ENCODE measurements around the gene SNRPE. TPM values are rescaled to one million over a fixed set of nuclear protein-coding genes. Genes with fewer than 3 reads are reported as not detected.

The SNRPE gene
- total and polyA plus RNA-seq, 4 donors: 49.3 to 141 (median 116) TPM

GRCh38 chr1:203901581-203901980, 40.2 kb downstream of the SNRPE start:
- Histone ChIP-seq H3K4me1 (ENCODE audit: control insufficient read depth, insufficient read depth, low read length) (no peaks in the 10 kb centered on the region), H3K9me3 (ENCODE audit: control insufficient read depth, insufficient read depth, low read length) (no peaks in the 10 kb centered on the region), H3K27ac (ENCODE audit: low read depth, low read length) (no peak overlapping the region), H3K36me3 (ENCODE audit: control insufficient read depth, insufficient read depth, low read length) (no peaks in the 10 kb centered on the region), H3K4me3 (ENCODE audit: low read depth, low read length) (no peak overlapping the region), H3K27me3 (ENCODE audit: control insufficient read depth, insufficient read depth, low read length) (no peaks in the 10 kb centered on the region)
- WGBS (ENCODE audit: insufficient coverage): 97% methylated on average over 10 of the region's 12 CpGs
- DNase-seq (ENCODE audit: low read depth in 4 of 6, low spot score in 6 of 6): no peak

DNA sequence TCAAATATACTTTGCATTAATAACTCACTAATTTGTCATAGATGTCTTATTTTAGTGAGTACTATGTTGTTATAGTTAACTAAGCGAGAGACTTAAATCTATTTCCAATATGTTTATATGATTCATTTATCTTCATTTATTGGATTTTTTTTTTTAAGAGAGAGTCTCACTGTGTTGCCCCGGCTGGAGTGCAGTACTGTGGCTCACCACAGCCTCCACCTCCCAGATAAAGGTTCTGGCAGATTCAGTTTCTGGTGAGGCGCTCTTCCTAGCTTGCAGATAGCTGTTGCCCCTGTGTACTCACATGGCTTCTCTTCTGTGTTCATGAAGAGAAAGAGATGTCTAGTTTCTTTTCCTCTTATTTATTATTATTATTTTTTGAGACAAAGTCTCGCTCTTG, 43.9 kb downstream of the SNRPE start:
- DNase-seq (ENCODE audit: low read depth in 4 of 6, low spot score in 6 of 6): no peak
- Histone ChIP-seq H3K4me3 (ENCODE audit: low read depth, low read length) (no peak overlapping the region), H3K27ac (ENCODE audit: low read depth, low read length) (no peak overlapping the region), H3K36me3 (ENCODE audit: control insufficient read depth, insufficient read depth, low read length) (no peaks in the 10 kb centered on the region), H3K9me3 (ENCODE audit: control insufficient read depth, insufficient read depth, low read length) (no peaks in the 10 kb centered on the region), H3K27me3 (ENCODE audit: control insufficient read depth, insufficient read depth, low read length) (no peaks in the 10 kb centered on the region), H3K4me1 (ENCODE audit: control insufficient read depth, insufficient read depth, low read length) (no peaks in the 10 kb centered on the region)
- no CpG with 5 or more reads among the region's 4 CpGs for WGBS (ENCODE audit: insufficient coverage)

GRCh38 chr1:203906932-203907331, 45.5 kb downstream of the SNRPE start:
- no peak overlapping the region for H3K4me3 ChIP-seq (ENCODE audit: low read depth, low read length)
- no peaks in the 10 kb centered on the region for H3K9me3 ChIP-seq (ENCODE audit: control insufficient read depth, insufficient read depth, low read length)
- H3K4me1 ChIP-seq (ENCODE audit: control insufficient read depth, insufficient read depth, low read length): no peaks in the 10 kb centered on the region
- WGBS (ENCODE audit: insufficient coverage): no CpG with 5 or more reads among the region's 2 CpGs
- DNase-seq (ENCODE audit: low read depth in 4 of 6, low spot score in 6 of 6): no peak
- H3K27me3 ChIP-seq (ENCODE audit: control insufficient read depth, insufficient read depth, low read length): no peaks in the 10 kb centered on the region
- no peaks in the 10 kb centered on the region for H3K36me3 ChIP-seq (ENCODE audit: control insufficient read depth, insufficient read depth, low read length)
- no peak overlapping the region for H3K27ac ChIP-seq (ENCODE audit: low read depth, low read length)

DNA sequence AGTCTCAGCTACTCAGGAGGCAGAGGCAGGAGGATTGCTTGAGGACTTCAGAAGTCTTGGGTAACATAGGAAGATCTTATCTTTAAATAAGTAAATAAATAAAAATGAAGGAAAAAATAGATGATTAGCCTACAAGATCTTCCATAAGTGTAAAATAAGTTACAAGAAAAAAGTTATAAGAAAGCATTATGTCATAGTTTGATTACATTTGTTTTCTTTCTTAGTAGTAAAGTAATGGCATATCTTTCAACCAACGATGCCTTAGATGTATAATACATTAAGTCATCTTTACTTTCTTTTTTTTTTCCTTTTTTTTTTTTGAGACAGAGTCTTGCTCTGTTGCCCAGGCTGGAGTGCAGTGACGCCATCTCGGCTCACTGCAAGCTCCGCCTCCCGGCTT, 46.5 kb downstream of the SNRPE start:
- H3K27me3 ChIP-seq (ENCODE audit: control insufficient read depth, insufficient read depth, low read length): no peaks in the 10 kb centered on the region
- WGBS (ENCODE audit: insufficient coverage): 96% methylated on average over 4 of the region's 5 CpGs

GRCh38 chr1:203911806-203912205, 50.4 kb downstream of the SNRPE start:
- DNase-seq (ENCODE audit: low read depth in 4 of 6, low spot score in 6 of 6): no peak
- Histone ChIP-seq H3K27me3 (ENCODE audit: control insufficient read depth, insufficient read depth, low read length) (no peaks in the 10 kb centered on the region), H3K36me3 (ENCODE audit: control insufficient read depth, insufficient read depth, low read length) (no peaks in the 10 kb centered on the region), H3K27ac (ENCODE audit: low read depth, low read length) (no peak overlapping the region), H3K9me3 (ENCODE audit: control insufficient read depth, insufficient read depth, low read length) (no peaks in the 10 kb centered on the region), H3K4me1 (ENCODE audit: control insufficient read depth, insufficient read depth, low read length) (no peaks in the 10 kb centered on the region), H3K4me3 (ENCODE audit: low read depth, low read length) (no peak overlapping the region)
- 80% methylated on average over 1 of the region's 5 CpGs for WGBS (ENCODE audit: insufficient coverage)

More for the DNA sequence above, 46.5 kb downstream of the SNRPE start:
- no peaks in the 10 kb centered on the region for H3K4me1 ChIP-seq (ENCODE audit: control insufficient read depth, insufficient read depth, low read length)
- no peak overlapping the region for H3K27ac ChIP-seq (ENCODE audit: low read depth, low read length)
- H3K4me3 ChIP-seq (ENCODE audit: low read depth, low read length): no peak overlapping the region
- no peaks in the 10 kb centered on the region for H3K36me3 ChIP-seq (ENCODE audit: control insufficient read depth, insufficient read depth, low read length)
- no peaks in the 10 kb centered on the region for H3K9me3 ChIP-seq (ENCODE audit: control insufficient read depth, insufficient read depth, low read length)
- no peak for DNase-seq (ENCODE audit: low read depth in 4 of 6, low spot score in 6 of 6)

- no CpG with 5 or more reads among the region's 3 CpGs for WGBS (ENCODE audit: insufficient coverage)
- peak in 1 of 6 donors; percentile 17 for DNase-seq (ENCODE audit: low read depth in 4 of 6, low spot score in 6 of 6)
These were observed 51.7 kb downstream of the SNRPE start for GRCh38 chr1:203913073-203913521.

DNA sequence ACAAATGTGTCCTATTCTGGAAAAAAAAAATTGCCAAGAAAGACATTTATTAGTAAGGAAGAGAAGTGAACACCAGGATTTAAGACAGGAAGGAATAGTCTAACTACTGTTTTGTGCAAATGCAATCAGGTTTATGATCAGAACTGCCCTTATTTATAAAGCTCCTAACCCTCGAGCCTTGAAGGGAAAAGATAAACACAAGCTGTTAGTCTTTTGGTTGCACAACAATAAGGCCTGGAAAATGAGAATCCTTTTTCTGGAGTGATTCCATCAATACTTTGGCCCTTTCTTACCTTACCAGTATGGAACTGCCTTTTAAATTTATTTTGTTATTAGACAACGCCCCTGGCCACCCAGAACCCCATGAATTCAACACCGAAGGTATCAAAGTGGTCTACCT, 52.9 kb downstream of the SNRPE start:
- WGBS (ENCODE audit: insufficient coverage): no CpG with 5 or more reads among the region's 3 CpGs
- Histone ChIP-seq H3K36me3 (ENCODE audit: control insufficient read depth, insufficient read depth, low read length) (no peaks in the 10 kb centered on the region), H3K27ac (ENCODE audit: low read depth, low read length) (no peak overlapping the region), H3K27me3 (ENCODE audit: control insufficient read depth, insufficient read depth, low read length) (no peaks in the 10 kb centered on the region), H3K4me3 (ENCODE audit: low read depth, low read length) (no peak overlapping the region), H3K9me3 (ENCODE audit: control insufficient read depth, insufficient read depth, low read length) (no peaks in the 10 kb centered on the region), H3K4me1 (ENCODE audit: control insufficient read depth, insufficient read depth, low read length) (no peaks in the 10 kb centered on the region)
- no peak for DNase-seq (ENCODE audit: low read depth in 4 of 6, low spot score in 6 of 6)

More at GRCh38 chr1:203913073-203913521, 51.7 kb downstream of the SNRPE start:
- Histone ChIP-seq H3K9me3 (ENCODE audit: control insufficient read depth, insufficient read depth, low read length) (no peaks in the 10 kb centered on the region), H3K27me3 (ENCODE audit: control insufficient read depth, insufficient read depth, low read length) (no peaks in the 10 kb centered on the region), H3K4me3 (ENCODE audit: low read depth, low read length) (no peak overlapping the region), H3K27ac (ENCODE audit: low read depth, low read length) (no peak overlapping the region), H3K4me1 (ENCODE audit: control insufficient read depth, insufficient read depth, low read length) (no peaks in the 10 kb centered on the region), H3K36me3 (ENCODE audit: control insufficient read depth, insufficient read depth, low read length) (no peaks in the 10 kb centered on the region)

DNA sequence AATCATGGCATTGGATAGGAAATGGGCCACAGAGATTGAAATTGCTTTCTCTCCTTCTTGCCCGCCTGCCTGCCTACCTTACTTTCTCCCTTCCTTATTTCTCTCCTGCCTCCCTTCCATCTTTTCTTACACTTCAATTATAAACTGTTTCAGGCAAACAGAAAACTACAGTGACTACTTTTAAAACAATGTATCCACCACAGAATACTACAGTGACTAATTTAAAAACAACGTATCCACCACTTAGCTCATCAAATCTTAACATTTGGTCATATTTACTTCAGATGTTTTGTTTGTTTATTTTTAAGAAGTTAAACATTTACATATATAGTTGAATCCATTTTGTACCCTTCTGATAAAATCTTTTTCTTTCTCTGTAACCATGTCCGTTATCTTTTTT, 54.4 kb downstream of the SNRPE start:
- H3K27ac ChIP-seq (ENCODE audit: low read depth, low read length): no peak overlapping the region
- 100% methylated on average over 1 of the region's 3 CpGs for WGBS (ENCODE audit: insufficient coverage)
- H3K4me1 ChIP-seq (ENCODE audit: control insufficient read depth, insufficient read depth, low read length): no peaks in the 10 kb centered on the region
- no peak overlapping the region for H3K4me3 ChIP-seq (ENCODE audit: low read depth, low read length)
- no peaks in the 10 kb centered on the region for H3K27me3 ChIP-seq (ENCODE audit: control insufficient read depth, insufficient read depth, low read length)
- no peaks in the 10 kb centered on the region for H3K36me3 ChIP-seq (ENCODE audit: control insufficient read depth, insufficient read depth, low read length)
- H3K9me3 ChIP-seq (ENCODE audit: control insufficient read depth, insufficient read depth, low read length): no peaks in the 10 kb centered on the region
- no peak for DNase-seq (ENCODE audit: low read depth in 4 of 6, low spot score in 6 of 6)

GRCh38 chr1:203916756-203917155, 55.4 kb downstream of the SNRPE start:
- H3K36me3 ChIP-seq (ENCODE audit: control insufficient read depth, insufficient read depth, low read length): no peaks in the 10 kb centered on the region
- WGBS (ENCODE audit: insufficient coverage): 100% methylated on average over 1 of the region's 2 CpGs
- H3K4me1 ChIP-seq (ENCODE audit: control insufficient read depth, insufficient read depth, low read length): no peaks in the 10 kb centered on the region
- H3K27ac ChIP-seq (ENCODE audit: low read depth, low read length): no peak overlapping the region
- no peaks in the 10 kb centered on the region for H3K27me3 ChIP-seq (ENCODE audit: control insufficient read depth, insufficient read depth, low read length)
- no peak overlapping the region for H3K4me3 ChIP-seq (ENCODE audit: low read depth, low read length)
- H3K9me3 ChIP-seq (ENCODE audit: control insufficient read depth, insufficient read depth, low read length): no peaks in the 10 kb centered on the region
- DNase-seq (ENCODE audit: low read depth in 4 of 6, low spot score in 6 of 6): no peak

Data from spinal cord (tissue), 10 donors.